ENCODE data around the gene CNOT6.

GRCh38 chr5:180467028-180467975 lies 26.9 kb upstream of the CNOT6 start:
- TF ChIP-seq CTCF (IDR thresholded peaks at IDR 0.05 in 2 of 3, conservative IDR thresholded peaks at IDR 0.05 in 1 of 3; ENCODE audit: borderline replicate concordance in 1 of 3, insufficient read depth in 1 of 3, low read depth in 2 of 3, low read length in 2 of 3), result no peak
- TF ChIP-seq POLR2A (IDR thresholded peaks at IDR 0.05; ENCODE audit: borderline replicate concordance, extremely low read depth, insufficient read depth, insufficient read length), result no peak
- no peak for TF ChIP-seq YY1 (IDR thresholded peaks at IDR 0.05; ENCODE audit: extremely low read depth, insufficient replicate concordance, low read depth, low read length)
- TF ChIP-seq JUND (IDR thresholded peaks at IDR 0.05), result no peak
- no peak for TF ChIP-seq EZH2 (IDR thresholded peaks at IDR 0.05)
- no peak for TF ChIP-seq RAD21 (IDR thresholded peaks at IDR 0.05; ENCODE audit: low read depth)
- TF ChIP-seq CEBPB (IDR thresholded peaks at IDR 0.05; ENCODE audit: low read depth), result no peak
- no peak for TF ChIP-seq POLR2AphosphoS5 (IDR thresholded peaks at IDR 0.05; ENCODE audit: low read depth, low read length)
- no peak for TF ChIP-seq ATF3 (IDR thresholded peaks at IDR 0.05)
- TF ChIP-seq ELF1 (IDR thresholded peaks at IDR 0.05; ENCODE audit: borderline replicate concordance, low read depth), result no peak
- no peak for TF ChIP-seq EGR1 (IDR thresholded peaks at IDR 0.05; ENCODE audit: low read depth)
- no peak for TF ChIP-seq ZNF274 (IDR thresholded peaks at IDR 0.05; ENCODE audit: low read depth, low read length)

Data from HCT116 (cell line).